Activated CD4-positive, alpha-beta T cell treated with anti-CD3 and anti-CD28 coated beads, Interleukin-2, amount 10 ng/mL, durations not matched to agents 24 days and 14 days (primary cell): ENCODE measurements around the gene WASF2. TPM values are rescaled to one million over a fixed set of nuclear protein-coding genes. Genes with fewer than 3 reads are reported as not detected.
"Not testable (repeated sequence)": the region's sequence is repeated elsewhere in the genome, so short reads cannot be mapped to it uniquely, and the experiment has no call there.

Experiments
- DNase-seq: peaks from one replicate; pipeline ENCODE4 v3.0.0; 2022
- H3K27ac Mint-ChIP-seq: one replicate; pipeline ENCODE4 v1.8.0; 2022; ENCODE audit warnings: mild to moderate bottlenecking, mixed read lengths
- H3K27me3 Mint-ChIP-seq: one replicate; pipeline ENCODE4 v1.8.0; 2022; ENCODE audit warnings: mixed read lengths
- H3K36me3 Mint-ChIP-seq: one replicate; pipeline ENCODE4 v1.8.0; 2022; ENCODE audit warnings: low read depth, mild to moderate bottlenecking, mixed read lengths
- H3K4me1 Mint-ChIP-seq: one replicate; pipeline ENCODE4 v1.8.0; 2021; ENCODE audit warnings: mixed read lengths
- H3K4me3 Mint-ChIP-seq: one replicate; pipeline ENCODE4 v1.8.0; 2022; ENCODE audit warnings: mild to moderate bottlenecking, moderate library complexity, mixed read lengths
- H3K9me3 Mint-ChIP-seq: one replicate; pipeline ENCODE4 v1.8.0; 2021; ENCODE audit warnings: mixed read lengths
- intact Hi-C: fragments of 100-400 bp; cut with micrococcal nuclease; formaldehyde crosslinking; loops from one replicate; pipeline ENCODE4 v1.15.1; 2023
- total RNA-seq: library from RNA; stranded (reverse); gene quantifications from 2 replicates; pipeline ENCODE4 v1.2.3, GENCODE V29; 2022

WASF2 gene
- total RNA-seq, 1 donor from 2014 or later, result 109 TPM

GRCh38 chr1:27444632-27445031, 45.3 kb downstream of the WASF2 start:
- Mint-ChIP-seq H3K4me3 (peak overlapping the region; percentile 70), H3K4me1 (peaks cover 37% of the 10 kb centered on the region), H3K27ac (peak overlapping the region; percentile 97), H3K9me3 (no peaks in the 10 kb centered on the region), H3K36me3 (peaks cover 23% of the 10 kb centered on the region), H3K27me3 (no peaks in the 10 kb centered on the region)
- intact Hi-C loops, result loop anchor here (1.0 to 5.0 kb wide), 5 partner anchors 8 to 78 kb away; no protein-coding TSS in a partner anchor
- no peak for DNase-seq

DNA sequence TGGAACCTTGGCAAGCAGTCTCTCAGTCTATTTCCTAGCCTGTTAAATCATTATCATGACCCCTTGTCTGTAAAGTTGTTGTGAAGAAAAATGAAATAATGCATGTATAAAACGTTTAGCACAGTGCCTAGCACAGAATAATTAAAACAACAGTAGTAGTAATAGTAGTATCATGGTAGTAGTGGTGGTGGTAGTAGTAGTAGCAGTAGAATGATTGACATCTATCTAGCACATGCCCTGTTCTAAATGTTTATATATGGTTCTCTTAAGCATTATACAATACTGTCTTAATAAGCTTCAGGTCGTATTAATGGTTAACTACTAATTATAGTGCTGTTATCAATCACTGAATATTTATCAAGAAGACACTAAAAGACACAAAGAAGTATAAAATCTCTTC, 50.8 kb downstream of the WASF2 start:
- Mint-ChIP-seq H3K4me1 (peaks cover 51% of the 10 kb centered on the region), H3K36me3 (peaks cover 18% of the 10 kb centered on the region), H3K9me3 (no peaks in the 10 kb centered on the region), H3K4me3 (no peak overlapping the region), H3K27me3 (no peaks in the 10 kb centered on the region), H3K27ac (peak overlapping the region; percentile 38)
- DNase-seq, result no peak
- intact Hi-C loops, result no loop called here

DNA sequence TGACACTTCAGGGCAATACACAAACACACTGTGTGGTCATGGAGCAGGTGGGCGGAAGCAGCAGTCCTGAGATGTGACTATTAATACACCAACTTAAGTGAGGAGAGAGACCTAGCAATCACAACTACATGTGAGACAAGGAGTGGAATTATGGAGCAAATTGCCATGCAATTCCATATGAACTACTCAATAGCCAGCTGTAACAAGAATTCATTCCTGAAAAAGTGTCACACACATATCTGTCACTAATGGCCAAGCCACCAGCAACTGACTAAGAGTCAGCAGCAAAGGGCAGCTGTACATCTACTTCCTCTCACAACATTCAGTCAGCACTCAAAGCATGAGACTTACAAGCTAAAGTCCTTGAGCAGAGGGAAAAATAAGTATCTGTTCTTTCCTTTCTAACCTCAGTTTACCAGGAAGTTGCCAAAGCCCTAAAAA, 51.3 kb downstream of the WASF2 start:
- Mint-ChIP-seq H3K9me3 (no peaks in the 10 kb centered on the region), H3K36me3 (peaks cover 14% of the 10 kb centered on the region), H3K4me3 (no peak overlapping the region), H3K4me1 (peaks cover 49% of the 10 kb centered on the region), H3K27me3 (no peaks in the 10 kb centered on the region), H3K27ac (peak overlapping the region; percentile 38)
- no peak for DNase-seq
- intact Hi-C loops, result no loop called here

DNA sequence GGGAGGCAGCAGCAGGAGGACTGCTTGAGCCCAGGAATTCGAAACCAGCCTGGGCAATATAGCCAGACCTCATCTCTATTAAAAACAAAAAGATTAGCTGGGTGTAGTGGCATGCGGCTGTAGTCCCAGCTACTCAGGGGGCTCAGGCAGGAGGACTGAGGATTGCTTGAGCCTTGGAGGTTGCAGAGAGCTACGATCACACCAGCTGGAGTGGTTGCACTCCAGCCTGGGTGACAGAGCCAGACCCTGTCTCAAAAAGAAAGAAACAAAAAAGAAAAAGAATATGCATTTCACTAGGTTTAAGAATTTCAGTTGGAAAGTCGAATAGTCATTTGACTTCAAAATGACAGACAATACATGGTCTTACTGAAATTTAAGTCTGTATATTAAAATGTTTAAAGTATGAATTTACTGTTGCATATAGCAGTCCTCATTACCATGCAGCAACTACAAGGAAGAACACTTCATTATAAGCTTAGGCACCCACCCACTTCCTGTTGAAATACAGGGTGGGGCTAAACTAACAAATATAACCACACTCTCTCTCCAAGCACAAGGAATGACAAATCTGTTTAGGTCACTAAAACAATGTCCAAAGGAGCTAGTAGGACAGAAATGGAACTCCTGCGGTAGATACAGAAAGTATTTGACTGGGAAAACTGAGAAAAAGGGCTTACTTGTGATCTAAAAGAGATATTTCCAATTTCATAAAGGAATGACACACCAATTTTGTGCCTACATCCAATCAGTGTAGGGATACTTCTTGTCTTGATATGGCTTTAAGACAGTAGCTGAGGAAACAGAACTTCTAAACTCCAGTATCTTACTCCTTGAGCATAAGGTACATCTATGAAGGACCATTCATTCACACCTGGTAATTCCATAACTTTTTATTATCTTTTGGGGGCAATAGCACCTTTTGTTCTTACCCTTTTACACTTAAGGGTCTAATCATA, 53.5 kb downstream of the WASF2 start:
- Mint-ChIP-seq H3K27me3 (no peaks in the 10 kb centered on the region), H3K4me1 (peaks cover 59% of the 10 kb centered on the region), H3K4me3 (peak overlapping the region; percentile 68), H3K36me3 (peaks cover 14% of the 10 kb centered on the region), H3K9me3 (no peaks in the 10 kb centered on the region), H3K27ac (peak overlapping the region; percentile 80)
- intact Hi-C loops, result loop anchor here (1.0 to 2.0 kb wide), 2 partner anchors 9 to 18 kb away; no protein-coding TSS in a partner anchor
- peak; percentile 70 for DNase-seq

GRCh38 chr1:27435566-27436203, 54.3 kb downstream of the WASF2 start:
- Mint-ChIP-seq H3K27ac (peak overlapping the region; percentile 80), H3K9me3 (no peaks in the 10 kb centered on the region), H3K27me3 (no peaks in the 10 kb centered on the region), H3K4me3 (peak overlapping the region; percentile 68), H3K4me1 (peaks cover 67% of the 10 kb centered on the region), H3K36me3 (peaks cover 14% of the 10 kb centered on the region)
- intact Hi-C loops, result loop anchor here (1.0 to 2.0 kb wide), 2 partner anchors 10 to 17 kb away; no protein-coding TSS in a partner anchor
- DNase-seq, result no peak

- H3K4me3 Mint-ChIP-seq, result no peak overlapping the region
- intact Hi-C loops, result no loop called here
- H3K9me3 Mint-ChIP-seq, result no peaks in the 10 kb centered on the region
- H3K27ac Mint-ChIP-seq, result peak overlapping the region; percentile 27
- no peak for DNase-seq
- peaks cover 6% of the 10 kb centered on the region for H3K36me3 Mint-ChIP-seq
- peaks cover 69% of the 10 kb centered on the region for H3K4me1 Mint-ChIP-seq
- no peaks in the 10 kb centered on the region for H3K27me3 Mint-ChIP-seq
These were observed 56.3 kb downstream of the WASF2 start for GRCh38 chr1:27433706-27434105.

DNA sequence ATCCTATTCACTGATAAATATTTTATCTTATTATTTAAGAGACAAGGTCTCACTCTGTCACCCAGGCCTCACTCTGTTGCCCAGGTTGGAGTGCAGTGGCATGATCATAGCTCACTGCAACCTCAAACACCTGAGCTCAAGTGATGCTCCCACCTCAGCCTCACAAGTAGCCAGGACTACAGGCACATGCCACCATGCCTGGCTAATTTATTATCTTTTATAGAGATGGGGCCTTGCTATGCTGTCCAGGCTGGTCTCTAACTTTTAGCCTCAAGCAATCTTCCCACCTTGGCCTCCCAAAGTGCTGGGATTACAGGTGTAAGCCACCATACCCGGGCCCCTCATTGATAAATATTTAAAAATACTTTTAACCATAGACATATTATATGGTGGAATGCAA, 57.2 kb downstream of the WASF2 start:
- H3K4me3 Mint-ChIP-seq, DNase-seq, H3K27me3 Mint-ChIP-seq, H3K9me3 Mint-ChIP-seq, H3K36me3 Mint-ChIP-seq, intact Hi-C loops, H3K27ac Mint-ChIP-seq: not testable (repeated sequence)
- peaks cover 64% of the 10 kb centered on the region for H3K4me1 Mint-ChIP-seq

DNA sequence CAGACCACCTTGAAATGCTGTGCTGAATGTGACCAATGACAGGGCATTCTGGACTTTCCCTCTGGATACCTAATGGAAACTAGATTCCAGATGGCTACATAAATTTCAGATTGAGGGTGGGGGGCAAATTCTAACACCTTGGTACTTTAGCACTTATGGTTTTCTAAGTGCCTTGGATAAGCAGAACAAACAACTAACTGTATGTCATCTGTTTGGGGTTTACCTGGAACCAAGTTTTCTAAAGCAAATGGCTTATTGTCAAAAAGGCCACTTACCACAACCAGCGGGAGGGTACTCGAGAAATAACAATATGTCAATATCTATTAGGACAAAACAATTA, 58.4 kb downstream of the WASF2 start:
- H3K4me3 Mint-ChIP-seq, result peak overlapping the region; percentile 66
- H3K27me3 Mint-ChIP-seq, result no peaks in the 10 kb centered on the region
- intact Hi-C loops, result loop anchor here (2.0 kb wide), 2 partner anchors 13 to 15 kb away; no protein-coding TSS in a partner anchor
- peak overlapping the region; percentile 80 for H3K27ac Mint-ChIP-seq
- H3K36me3 Mint-ChIP-seq, result peaks cover 15% of the 10 kb centered on the region
- H3K4me1 Mint-ChIP-seq, result peaks cover 58% of the 10 kb centered on the region
- H3K9me3 Mint-ChIP-seq, result no peaks in the 10 kb centered on the region
- DNase-seq, result no peak

DNA sequence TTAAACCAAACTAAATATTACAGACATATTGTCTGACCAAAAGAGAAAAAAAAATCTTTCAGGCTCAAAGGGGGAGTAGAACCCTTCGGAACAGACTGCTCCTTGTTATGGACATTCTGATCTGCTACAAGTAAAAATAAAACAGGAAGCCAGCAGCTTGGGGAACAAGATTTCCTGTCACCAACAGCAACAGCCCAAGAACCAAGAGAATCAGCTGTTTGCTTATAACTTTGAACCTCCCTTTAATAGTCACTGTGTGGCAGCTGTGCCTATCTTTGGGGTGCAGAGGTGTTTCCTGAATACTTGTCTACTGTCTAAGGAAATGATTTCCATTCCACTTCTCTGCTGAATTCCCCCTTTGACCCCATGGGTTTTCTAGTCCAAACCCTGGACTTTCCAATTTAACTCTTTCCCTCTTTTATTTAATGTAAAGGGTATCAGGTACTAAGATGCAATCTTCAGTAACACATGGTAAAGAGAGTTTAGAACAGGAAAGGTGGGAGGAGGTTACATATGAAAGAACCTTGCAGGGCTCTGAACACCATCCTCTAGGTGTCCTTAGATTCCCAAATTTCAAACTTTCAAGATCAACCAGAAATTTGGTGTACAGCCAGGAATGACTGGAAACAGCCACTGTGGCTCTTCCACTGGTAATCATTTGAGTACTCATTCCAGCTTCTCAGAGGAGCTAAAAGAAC, 58.9 kb downstream of the WASF2 start:
- Mint-ChIP-seq H3K27me3 (no peaks in the 10 kb centered on the region), H3K27ac (peak overlapping the region; percentile 80), H3K4me1 (peaks cover 55% of the 10 kb centered on the region), H3K36me3 (peaks cover 17% of the 10 kb centered on the region), H3K9me3 (no peaks in the 10 kb centered on the region), H3K4me3 (peak overlapping the region; percentile 66)
- intact Hi-C loops, result loop anchor here (2.0 kb wide), 2 partner anchors 14 kb away; no protein-coding TSS in a partner anchor
- DNase-seq, result peak; percentile 80

- peaks cover 54% of the 10 kb centered on the region for H3K4me1 Mint-ChIP-seq
- intact Hi-C loops, result no loop called here
- peak overlapping the region; percentile 85 for H3K4me3 Mint-ChIP-seq
- peaks cover 22% of the 10 kb centered on the region for H3K36me3 Mint-ChIP-seq
- H3K9me3 Mint-ChIP-seq, result no peaks in the 10 kb centered on the region
- H3K27ac Mint-ChIP-seq, result peak overlapping the region; percentile 83
- H3K27me3 Mint-ChIP-seq, result no peaks in the 10 kb centered on the region
- no peak for DNase-seq
These were observed 60.9 kb downstream of the WASF2 start for GRCh38 chr1:27429029-27429425.

- Mint-ChIP-seq H3K36me3 (peaks cover 24% of the 10 kb centered on the region), H3K27ac (peak overlapping the region; percentile 83), H3K27me3 (no peaks in the 10 kb centered on the region), H3K4me1 (peaks cover 54% of the 10 kb centered on the region), H3K4me3 (peak overlapping the region; percentile 85), H3K9me3 (no peaks in the 10 kb centered on the region)
- intact Hi-C loops, result no loop called here
- peak; percentile 65 for DNase-seq
These were observed 61.5 kb downstream of the WASF2 start for GRCh38 chr1:27428316-27429028.

DNA sequence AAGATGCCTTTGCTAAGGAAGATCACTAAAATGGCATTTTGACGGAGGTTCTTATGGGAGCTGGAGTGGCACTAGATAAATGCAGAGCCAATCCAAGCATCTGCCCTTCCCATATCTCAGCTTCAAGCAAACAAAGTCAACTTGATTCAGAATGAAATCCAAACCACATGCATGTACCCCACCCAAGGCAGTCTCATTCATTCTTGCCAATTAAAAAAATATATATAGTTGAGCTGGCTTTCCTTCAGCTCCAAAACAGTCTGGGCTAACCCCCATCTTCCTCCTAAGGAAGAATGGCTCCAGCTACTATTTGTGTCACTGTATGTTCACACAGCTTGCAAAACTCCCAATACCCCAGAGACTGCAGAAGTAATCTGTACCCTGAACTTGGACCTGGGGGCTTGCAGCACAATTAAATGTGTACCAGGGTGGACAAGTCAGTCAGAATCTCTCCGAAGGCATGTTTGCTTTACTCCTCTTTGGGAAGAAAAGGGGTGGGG, 62.1 kb downstream of the WASF2 start:
- H3K4me3 Mint-ChIP-seq, result peak overlapping the region; percentile 85
- no peaks in the 10 kb centered on the region for H3K9me3 Mint-ChIP-seq
- no peak for DNase-seq
- peaks cover 24% of the 10 kb centered on the region for H3K36me3 Mint-ChIP-seq
- H3K27ac Mint-ChIP-seq, result peak overlapping the region; percentile 83
- peaks cover 53% of the 10 kb centered on the region for H3K4me1 Mint-ChIP-seq
- H3K27me3 Mint-ChIP-seq, result no peaks in the 10 kb centered on the region
- intact Hi-C loops, result no loop called here

DNA sequence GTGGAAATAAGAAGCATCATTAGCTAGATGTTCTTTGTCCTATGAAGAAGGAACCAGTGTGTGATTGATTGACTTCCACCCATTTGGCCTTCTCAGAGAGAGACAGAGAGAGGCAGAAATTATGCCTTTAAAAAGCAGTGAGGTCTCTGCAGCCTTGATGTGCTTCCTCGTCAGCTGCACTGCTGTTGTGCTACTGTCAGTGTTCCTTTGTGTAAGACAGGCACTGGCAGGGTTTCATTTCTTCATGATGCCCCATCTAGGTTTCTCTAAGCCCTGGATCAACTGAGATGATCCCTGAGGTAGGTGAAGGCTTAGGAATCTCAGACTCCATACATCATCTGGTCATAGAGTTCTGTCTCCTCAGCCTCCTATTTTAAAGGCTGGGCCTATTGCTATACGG, 62.6 kb downstream of the WASF2 start:
- H3K9me3 Mint-ChIP-seq, result no peaks in the 10 kb centered on the region
- H3K36me3 Mint-ChIP-seq, result peaks cover 27% of the 10 kb centered on the region
- DNase-seq, result no peak
- intact Hi-C loops, result no loop called here
- peak overlapping the region; percentile 19 for H3K4me3 Mint-ChIP-seq
- peaks cover 57% of the 10 kb centered on the region for H3K4me1 Mint-ChIP-seq
- H3K27ac Mint-ChIP-seq, result peak overlapping the region; percentile 50
- H3K27me3 Mint-ChIP-seq, result no peaks in the 10 kb centered on the region
